Measurements from ENCODE around the gene WASHC2A. TPM values are rescaled to one million over a fixed set of nuclear protein-coding genes. Genes with fewer than 3 reads are reported as not detected.

The WASHC2A gene, protein sequence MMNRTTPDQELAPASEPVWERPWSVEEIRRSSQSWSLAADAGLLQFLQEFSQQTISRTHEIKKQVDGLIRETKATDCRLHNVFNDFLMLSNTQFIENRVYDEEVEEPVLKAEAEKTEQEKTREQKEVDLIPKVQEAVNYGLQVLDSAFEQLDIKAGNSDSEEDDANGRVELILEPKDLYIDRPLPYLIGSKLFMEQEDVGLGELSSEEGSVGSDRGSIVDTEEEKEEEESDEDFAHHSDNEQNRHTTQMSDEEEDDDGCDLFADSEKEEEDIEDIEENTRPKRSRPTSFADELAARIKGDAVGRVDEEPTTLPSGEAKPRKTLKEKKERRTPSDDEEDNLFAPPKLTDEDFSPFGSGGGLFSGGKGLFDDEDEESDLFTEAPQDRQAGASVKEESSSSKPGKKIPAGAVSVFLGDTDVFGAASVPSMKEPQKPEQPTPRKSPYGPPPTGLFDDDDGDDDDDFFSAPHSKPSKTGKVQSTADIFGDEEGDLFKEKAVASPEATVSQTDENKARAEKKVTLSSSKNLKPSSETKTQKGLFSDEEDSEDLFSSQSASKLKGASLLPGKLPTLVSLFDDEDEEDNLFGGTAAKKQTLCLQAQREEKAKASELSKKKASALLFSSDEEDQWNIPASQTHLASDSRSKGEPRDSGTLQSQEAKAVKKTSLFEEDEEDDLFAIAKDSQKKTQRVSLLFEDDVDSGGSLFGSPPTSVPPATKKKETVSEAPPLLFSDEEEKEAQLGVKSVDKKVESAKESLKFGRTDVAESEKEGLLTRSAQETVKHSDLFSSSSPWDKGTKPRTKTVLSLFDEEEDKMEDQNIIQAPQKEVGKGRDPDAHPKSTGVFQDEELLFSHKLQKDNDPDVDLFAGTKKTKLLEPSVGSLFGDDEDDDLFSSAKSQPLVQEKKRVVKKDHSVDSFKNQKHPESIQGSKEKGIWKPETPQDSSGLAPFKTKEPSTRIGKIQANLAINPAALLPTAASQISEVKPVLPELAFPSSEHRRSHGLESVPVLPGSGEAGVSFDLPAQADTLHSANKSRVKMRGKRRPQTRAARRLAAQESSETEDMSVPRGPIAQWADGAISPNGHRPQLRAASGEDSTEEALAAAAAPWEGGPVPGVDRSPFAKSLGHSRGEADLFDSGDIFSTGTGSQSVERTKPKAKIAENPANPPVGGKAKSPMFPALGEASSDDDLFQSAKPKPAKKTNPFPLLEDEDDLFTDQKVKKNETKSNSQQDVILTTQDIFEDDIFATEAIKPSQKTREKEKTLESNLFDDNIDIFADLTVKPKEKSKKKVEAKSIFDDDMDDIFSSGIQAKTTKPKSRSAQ (N-terminal part only)
- 44.7 and 51.5 TPM in 2 replicates for total RNA-seq

DNA sequence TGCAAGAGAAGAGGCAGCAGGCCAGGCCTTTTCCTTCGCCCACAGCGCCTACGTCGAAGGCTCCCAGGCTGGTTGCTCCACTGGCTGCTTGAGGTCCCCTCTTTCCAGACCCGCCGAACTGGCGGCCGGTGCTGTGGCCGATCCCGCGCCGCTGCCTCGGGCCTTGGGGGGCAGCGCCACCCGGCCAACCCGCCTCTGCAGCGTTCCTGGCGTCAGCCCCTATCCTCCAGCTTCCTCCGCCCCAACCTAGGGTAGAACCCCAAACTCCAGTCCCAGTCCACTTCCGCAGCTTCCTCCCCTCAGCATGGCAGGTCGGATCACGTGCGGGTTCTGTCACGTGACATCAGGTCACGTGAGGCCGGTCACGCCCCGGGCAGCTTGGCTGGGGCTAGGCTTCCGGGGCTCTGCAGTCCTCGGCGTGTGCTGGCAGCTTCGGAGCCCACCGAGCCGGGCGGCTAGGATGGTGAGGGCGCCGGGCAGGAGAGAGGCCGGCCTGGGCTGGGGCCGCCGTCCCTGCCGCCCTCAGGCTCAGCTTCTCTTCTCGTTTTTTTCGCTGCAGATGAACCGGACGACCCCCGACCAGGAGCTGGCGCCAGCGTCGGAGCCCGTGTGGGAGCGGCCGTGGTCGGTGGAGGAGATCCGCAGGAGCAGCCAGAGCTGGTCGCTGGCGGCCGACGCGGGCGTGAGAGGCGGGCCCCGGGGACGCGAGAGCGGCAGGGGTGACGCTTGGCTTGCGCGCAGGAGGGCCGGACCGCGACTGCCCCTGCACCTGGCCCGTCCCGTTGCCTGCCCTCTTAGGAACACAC lies at the start of gene WASHC2A:
WASHC2A (plus strand) TSS at position 409 of the 806 bp plus-strand sequence; CDS start at position 461, 52 bp downstream.

Other genes starting within 250 kb of the WASHC2A start
- 35.2 and 35.9 TPM in 2 replicates for gene PARG, start 125.9 kb upstream of the WASHC2A start, total RNA-seq
- gene TIMM23B, start 125.9 kb upstream of the WASHC2A start, total RNA-seq: 18.7 and 19.5 TPM in 2 replicates
- gene AGAP6, start 79.5 kb upstream of the WASHC2A start, total RNA-seq: 6.3 and 6.5 TPM in 2 replicates
- 0.27 and 0.43 TPM in 2 replicates for gene ASAH2, start 183.6 kb downstream of the WASHC2A start, total RNA-seq